ENCODE measurements around the gene HILPDA. TPM values are rescaled to one million over a fixed set of nuclear protein-coding genes. Genes with fewer than 3 reads are reported as not detected.
"Not testable (repeated sequence)": the region's sequence is repeated elsewhere in the genome, so short reads cannot be mapped to it uniquely, and the experiment has no call there.

HILPDA gene
- total RNA-seq, 1 donor from 2014 or later, result 49.4 TPM

GRCh38 chr7:128454808-128455542 lies 703 bp upstream of the HILPDA start:
- DNase-seq (ENCODE audit: low spot score) (no peak), ATAC-seq (peak; percentile 1)
- intact Hi-C loops (cut with DNase I), result no loop called here

- no peak for ATAC-seq
- no peak for DNase-seq (ENCODE audit: low spot score)
- intact Hi-C loops (cut with DNase I), result no loop called here
Observed at GRCh38 chr7:128456255-128456725, 612 bp downstream of the HILPDA start.

DNA sequence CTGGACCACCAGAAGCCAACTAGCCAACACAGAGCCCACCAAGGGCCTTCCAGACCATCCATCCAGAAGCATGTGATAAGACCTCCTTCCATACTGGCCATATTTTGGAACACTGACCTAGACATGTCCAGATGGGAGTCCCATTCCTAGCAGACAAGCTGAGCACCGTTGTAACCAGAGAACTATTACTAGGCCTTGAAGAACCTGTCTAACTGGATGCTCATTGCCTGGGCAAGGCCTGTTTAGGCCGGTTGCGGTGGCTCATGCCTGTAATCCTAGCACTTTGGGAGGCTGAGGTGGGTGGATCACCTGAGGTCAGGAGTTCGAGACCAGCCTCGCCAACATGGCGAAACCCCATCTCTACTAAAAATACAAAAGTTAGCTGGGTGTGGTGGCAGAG lies 1.7 kb downstream of the HILPDA start:
- intact Hi-C loops (cut with DNase I); DNase-seq (ENCODE audit: low spot score); ATAC-seq: not testable (repeated sequence)

GRCh38 chr7:128458956-128459355 lies 3.3 kb downstream of the HILPDA start:
- ATAC-seq, result no peak
- intact Hi-C loops (cut with DNase I), result no loop called here
- DNase-seq (ENCODE audit: low spot score), result no peak

GRCh38 chr7:128459394-128459878 lies 3.8 kb downstream of the HILPDA start:
- intact Hi-C loops (cut with DNase I), result no loop called here
- ATAC-seq (peak; percentile 40), DNase-seq (ENCODE audit: low spot score) (no peak)

DNA sequence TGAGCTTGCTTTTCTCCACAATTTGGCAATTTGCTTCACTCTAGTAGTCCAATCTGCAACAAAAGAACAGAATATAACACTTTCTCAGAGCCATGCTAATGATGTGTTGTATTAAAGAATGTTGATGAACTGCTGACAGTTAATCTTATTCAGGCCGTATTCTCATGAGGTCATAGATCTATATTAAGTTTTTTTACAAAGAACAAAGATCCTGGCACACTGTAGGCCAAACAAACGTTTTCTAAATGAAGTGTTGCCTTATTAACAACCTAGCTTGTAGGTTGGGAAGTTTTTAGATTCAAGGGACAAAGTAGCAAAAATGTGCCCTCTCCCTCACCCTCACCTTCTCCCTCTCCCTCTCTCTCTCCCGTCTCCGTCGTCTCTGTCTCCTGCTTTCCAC lies 6.8 kb downstream of the HILPDA start:
- intact Hi-C loops (cut with DNase I), result no loop called here
- ATAC-seq, result no peak

GRCh38 chr7:128463345-128463744 lies 7.7 kb downstream of the HILPDA start:
- intact Hi-C loops (cut with DNase I); ATAC-seq; DNase-seq (ENCODE audit: low spot score): not testable (repeated sequence)

More for the DNA sequence above, 6.8 kb downstream of the HILPDA start:
- DNase-seq (ENCODE audit: low spot score), result no peak

DNA sequence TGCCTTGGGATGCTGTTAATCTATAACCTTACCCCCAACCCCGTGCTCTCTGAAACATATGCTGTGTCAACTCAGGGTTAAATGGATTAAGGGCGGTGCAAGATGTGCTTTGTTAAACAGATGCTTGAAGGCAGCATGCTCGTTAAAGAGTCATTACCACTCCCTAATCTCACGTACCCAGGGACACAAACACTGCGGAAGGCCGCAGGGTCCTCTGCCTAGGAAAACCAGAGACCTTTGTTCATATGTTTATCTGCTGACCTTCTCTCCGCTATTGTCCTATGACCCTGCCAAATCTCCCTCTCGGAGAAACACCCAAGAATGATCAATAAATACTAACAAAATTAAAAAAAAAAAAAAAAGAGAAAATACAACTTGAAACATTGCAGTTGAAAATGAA lies 8.3 kb downstream of the HILPDA start:
- intact Hi-C loops (cut with DNase I); ATAC-seq; DNase-seq (ENCODE audit: low spot score): not testable (repeated sequence)

- ATAC-seq; intact Hi-C loops (cut with DNase I); DNase-seq (ENCODE audit: low spot score): not testable (repeated sequence)
Observed at GRCh38 chr7:128466871-128467270, 11.2 kb downstream of the HILPDA start.

DNA sequence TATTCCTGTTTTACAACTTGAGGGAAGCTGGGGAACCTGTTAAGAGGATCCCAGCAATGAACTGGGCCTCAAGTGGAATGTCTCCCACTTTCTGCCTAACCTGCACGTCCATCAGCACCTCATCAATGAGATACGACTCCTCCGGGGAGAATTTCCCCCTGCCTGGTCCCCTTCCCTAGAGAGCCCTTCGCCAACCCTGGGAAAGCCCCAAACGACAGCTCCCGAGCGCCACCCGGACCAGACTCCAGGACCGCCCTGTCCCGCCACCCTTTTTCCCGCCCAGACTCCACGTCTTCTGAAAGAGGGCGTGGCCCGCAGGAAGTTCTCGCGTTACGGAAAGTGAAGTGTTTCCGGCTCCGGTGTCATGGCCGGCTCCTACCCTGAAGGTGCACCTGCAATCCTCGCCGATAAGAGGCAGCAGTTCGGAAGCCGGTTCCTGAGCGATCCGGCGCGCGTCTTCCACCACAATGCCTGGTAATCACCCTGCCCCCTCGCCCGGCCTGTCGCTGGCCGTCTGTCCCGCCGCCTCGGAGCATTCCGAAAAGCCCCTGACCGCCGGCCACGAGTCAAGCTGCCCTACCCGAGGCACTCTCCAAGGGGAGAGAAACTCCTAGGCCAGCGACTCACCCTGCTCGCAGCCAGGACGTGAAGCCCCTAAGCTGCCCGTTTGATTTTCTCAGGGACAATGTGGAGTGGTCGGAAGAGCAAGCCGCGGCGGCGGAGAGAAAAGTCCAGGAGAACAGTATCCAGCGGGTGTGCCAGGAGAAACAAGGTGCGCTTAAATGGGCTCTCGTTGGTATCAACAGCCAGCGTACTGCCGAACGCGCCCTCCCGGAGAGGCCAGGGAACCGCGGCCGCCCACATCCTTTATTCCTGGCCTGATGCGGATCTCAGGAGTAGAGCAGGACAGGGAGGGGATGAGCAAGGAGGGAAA lies 21.0 kb downstream of the HILPDA start, which contains the start of gene METTL2B:
TSS of gene METTL2B (plus strand) at position 347 of the 934 bp plus-strand sequence. CDS start at position 365, 18 bp downstream.
- ATAC-seq, result peak; percentile 98
- peak; percentile 94 for DNase-seq (ENCODE audit: low spot score)
- intact Hi-C loops (cut with DNase I), result not testable (repeated sequence)

DNA sequence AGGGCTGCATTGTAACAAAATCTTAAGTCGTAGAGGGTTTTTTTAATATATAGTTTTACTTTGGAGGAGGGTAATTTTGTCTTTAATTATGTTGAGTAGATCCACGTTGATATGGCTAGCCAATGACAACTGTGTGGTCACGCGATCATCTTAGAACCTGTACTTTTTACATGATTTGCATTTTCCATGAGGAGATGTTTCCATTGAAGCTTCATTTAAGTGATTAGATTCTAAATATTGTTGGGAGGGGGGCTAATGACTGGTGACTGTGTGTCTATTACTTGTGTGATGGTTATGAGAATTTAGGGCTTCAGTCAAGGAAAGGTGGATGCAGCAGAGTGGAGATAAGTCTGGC lies 21.6 kb downstream of the HILPDA start:
- intact Hi-C loops (cut with DNase I); DNase-seq (ENCODE audit: low spot score); ATAC-seq: not testable (repeated sequence)

GRCh38 chr7:128479082-128479481 lies 23.4 kb downstream of the HILPDA start:
- DNase-seq (ENCODE audit: low spot score); ATAC-seq; intact Hi-C loops (cut with DNase I): not testable (repeated sequence)

- ATAC-seq; intact Hi-C loops (cut with DNase I); DNase-seq (ENCODE audit: low spot score): not testable (repeated sequence)
Observed at GRCh38 chr7:128488134-128488533, 32.5 kb downstream of the HILPDA start.

- DNase-seq (ENCODE audit: low spot score) (no peak), ATAC-seq (no peak)
- intact Hi-C loops (cut with DNase I), result no loop called here
Observed at GRCh38 chr7:128497405-128497804, 41.7 kb downstream of the HILPDA start.

GRCh38 chr7:128505416-128505815 lies 49.7 kb downstream of the HILPDA start:
- DNase-seq (ENCODE audit: low spot score); intact Hi-C loops (cut with DNase I); ATAC-seq: not testable (repeated sequence)

DNA sequence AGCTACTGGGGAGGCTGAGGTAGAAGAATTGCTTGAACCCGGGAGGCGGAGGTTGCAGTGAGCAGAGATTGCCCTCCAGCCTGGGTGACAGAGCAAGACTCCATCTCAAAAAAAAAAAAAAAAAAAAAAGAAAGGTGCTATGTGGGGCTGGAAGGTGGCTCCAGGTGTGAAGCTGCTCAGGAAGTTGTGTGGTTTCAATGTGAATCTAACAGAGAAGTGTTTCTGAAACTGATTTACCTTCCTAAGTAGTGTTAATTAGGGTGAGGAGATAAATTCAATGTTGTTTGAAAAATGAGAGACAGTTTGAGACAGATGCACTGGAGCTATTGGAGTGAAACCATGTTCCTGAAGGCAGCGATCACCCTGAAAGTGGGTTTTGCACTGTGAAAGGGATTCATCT lies 51.1 kb downstream of the HILPDA start:
- intact Hi-C loops (cut with DNase I); ATAC-seq; DNase-seq (ENCODE audit: low spot score): not testable (repeated sequence)

DNA sequence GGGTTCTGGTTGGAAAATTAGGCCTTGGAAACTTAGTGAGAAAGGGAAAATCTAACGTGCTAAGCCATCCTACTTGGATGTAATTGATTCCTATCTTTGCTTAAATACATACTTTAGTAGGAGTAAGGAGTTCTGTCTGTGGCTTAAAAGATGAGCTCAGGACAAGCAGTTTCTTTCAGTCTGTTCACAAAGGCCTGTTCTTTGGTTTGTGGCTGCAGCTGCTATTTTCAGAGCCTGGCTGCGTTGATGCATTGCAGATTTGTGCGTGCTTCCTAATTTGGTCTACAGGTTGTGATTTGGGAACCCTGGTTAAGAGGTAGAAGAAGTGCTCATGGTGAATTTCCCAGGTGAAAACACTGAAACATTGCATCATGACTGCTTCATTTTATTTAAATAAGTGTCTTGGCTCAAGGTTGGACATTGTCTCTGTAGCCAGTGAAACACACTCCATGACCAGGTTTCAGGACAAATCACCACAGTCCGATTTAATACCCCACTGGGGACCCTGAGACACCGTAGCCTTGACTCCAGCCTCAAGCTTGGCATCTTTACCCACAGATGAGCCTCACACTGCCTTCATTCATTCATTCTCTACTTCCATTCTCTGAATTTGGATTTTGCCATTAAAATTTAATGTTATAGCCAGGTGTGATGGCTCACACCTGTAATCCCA lies 51.8 kb downstream of the HILPDA start:
- DNase-seq (ENCODE audit: low spot score); ATAC-seq; intact Hi-C loops (cut with DNase I): not testable (repeated sequence)
